ENCODE results near the gene ISOC2. TPM values are rescaled to one million over a fixed set of nuclear protein-coding genes. Genes with fewer than 3 reads are reported as not detected.

Gene ISOC2
- total and polyA plus RNA-seq, 5 experiments from 2014 or later, result 10.5 to 35.6 (median 30.5) TPM

GRCh38 chr19:55471266-55471665 lies 9.8 kb upstream of the ISOC2 start:
- H3K27me3 Mint-ChIP-seq, result no peaks in the 10 kb centered on the region
- no peaks in the 10 kb centered on the region for H3K9me3 Mint-ChIP-seq
- no peaks in the 10 kb centered on the region for H3K36me3 Mint-ChIP-seq
- peaks cover 0 to 9% (median 4%) of the 10 kb centered on the region in 4 donors for H3K4me1 Mint-ChIP-seq
- H3K4me3 Mint-ChIP-seq, result no peak overlapping the region
- no peak for DNase-seq
- ATAC-seq, result no peak
- H3K27ac Mint-ChIP-seq, result peak overlapping the region in 1 of 10 donors; percentile 46
- POLR2A ChIA-PET, result interaction anchor here (0.7 to 1.3 kb wide), 2 partner anchors 10 to 41 kb away, joined by 3 to 4 read pairs; partner anchors contain the start of gene ISOC2

- no peak overlapping the region for H3K4me3 Mint-ChIP-seq
- no peak for DNase-seq
- ATAC-seq, result no peak
- H3K4me1 Mint-ChIP-seq, result peaks cover 0 to 3% (median 2%) of the 10 kb centered on the region in 4 donors
- POLR2A ChIA-PET, result interaction anchor here (0.7 to 1.6 kb wide), 6 partner anchors 8 to 164 kb away, joined by 3 to 9 read pairs (median 4); partner anchors contain the start of genes RPL28 and ZNF628
- H3K27me3 Mint-ChIP-seq, result peaks cover 0 to under 1% (median 0%) of the 10 kb centered on the region in 5 donors
- H3K36me3 Mint-ChIP-seq, result no peaks in the 10 kb centered on the region
- H3K9me3 Mint-ChIP-seq, result no peaks in the 10 kb centered on the region
- H3K27ac Mint-ChIP-seq, result no peak overlapping the region
Measured at GRCh38 chr19:55468054-55468393, 6.6 kb upstream of the ISOC2 start.

GRCh38 chr19:55467236-55468053 lies 6.0 kb upstream of the ISOC2 start:
- H3K9me3 Mint-ChIP-seq, result no peaks in the 10 kb centered on the region
- POLR2A ChIA-PET, result interaction anchor here (0.7 to 1.6 kb wide), 7 partner anchors 9 to 165 kb away, joined by 3 to 9 read pairs (median 4); partner anchors contain the start of genes RPL28 and ZNF628
- DNase-seq (peak in 8 of 10 donors; percentile 35 to 80 (median 60)), ATAC-seq (peak; percentile 77 to 99)
- no peaks in the 10 kb centered on the region for H3K36me3 Mint-ChIP-seq
- peaks cover 1 to 4% (median 3%) of the 10 kb centered on the region in 4 donors for H3K4me1 Mint-ChIP-seq
- peaks cover 0 to 2% (median 0%) of the 10 kb centered on the region in 5 donors for H3K27me3 Mint-ChIP-seq
- no peak overlapping the region for H3K4me3 Mint-ChIP-seq
- no peak overlapping the region for H3K27ac Mint-ChIP-seq

GRCh38 chr19:55466241-55466614 lies 4.8 kb upstream of the ISOC2 start:
- ATAC-seq, result no peak
- Mint-ChIP-seq H3K9me3 (no peaks in the 10 kb centered on the region), H3K4me1 (peaks cover 9 to 14% (median 12%) of the 10 kb centered on the region in 4 donors), H3K27ac (no peak overlapping the region), H3K36me3 (no peaks in the 10 kb centered on the region), H3K27me3 (peaks cover 0 to 4% (median 0%) of the 10 kb centered on the region in 5 donors), H3K4me3 (peak overlapping the region in 1 of 10 donors; percentile 26)
- POLR2A ChIA-PET, result interaction anchor here (1.4 kb wide), 1 partner anchor 38 kb away, joined by 5 read pairs; no protein-coding TSS in a partner anchor
- no peak for DNase-seq

- Mint-ChIP-seq H3K27ac (peak overlapping the region in 1 of 10 donors; percentile 69), H3K4me3 (peak overlapping the region in 1 of 10 donors; percentile 26)
Measured at GRCh38 chr19:55465460-55466240, 4.2 kb upstream of the ISOC2 start.

GRCh38 chr19:55464662-55465054 lies 3.2 kb upstream of the ISOC2 start, which contains the start of gene C19orf85:
C19orf85 (minus strand) TSS chr19:55464751; CDS start chr19:55464554, 197 bp downstream.
- H3K4me3 Mint-ChIP-seq, result peak within 1 kb of the TSS in 3 of 10 donors; percentile 10 to 40 (median 24)
- POLR2A ChIA-PET, result no interaction called here
- DNase-seq, result no peak
- H3K27ac Mint-ChIP-seq, result no peak within 1 kb of the TSS
- no peak for ATAC-seq
- H3K4me1 Mint-ChIP-seq, result peaks cover 17 to 29% (median 24%) of the 10 kb centered on the region in 4 donors
- H3K27me3 Mint-ChIP-seq, result peaks cover 0 to 4% (median 0%) of the 10 kb centered on the region in 5 donors
- H3K9me3 Mint-ChIP-seq, result no peaks in the 10 kb centered on the region
- no peaks in the 10 kb centered on the region for H3K36me3 Mint-ChIP-seq

More at GRCh38 chr19:55465460-55466240, 4.2 kb upstream of the ISOC2 start:
- peaks cover 0 to 4% (median 0%) of the 10 kb centered on the region in 5 donors for H3K27me3 Mint-ChIP-seq
- ATAC-seq (no peak), DNase-seq (no peak)
- H3K9me3 Mint-ChIP-seq, result no peaks in the 10 kb centered on the region
- POLR2A ChIA-PET, result no interaction called here
- H3K4me1 Mint-ChIP-seq, result peaks cover 12 to 19% (median 16%) of the 10 kb centered on the region in 4 donors
- H3K36me3 Mint-ChIP-seq, result no peaks in the 10 kb centered on the region

- Mint-ChIP-seq H3K27me3 (peaks cover 0 to 4% (median 0%) of the 10 kb centered on the region in 5 donors), H3K4me1 (peaks cover 17 to 29% (median 25%) of the 10 kb centered on the region in 4 donors), H3K36me3 (no peaks in the 10 kb centered on the region), H3K9me3 (no peaks in the 10 kb centered on the region), H3K27ac (no peak overlapping the region), H3K4me3 (no peak overlapping the region)
- ATAC-seq (no peak), DNase-seq (no peak)
- POLR2A ChIA-PET, result no interaction called here
Measured at GRCh38 chr19:55464039-55464661, 2.7 kb upstream of the ISOC2 start.

GRCh38 chr19:55463583-55464031 lies 2.2 kb upstream of the ISOC2 start:
- POLR2A ChIA-PET, result interaction anchor here (2.7 kb wide), 1 partner anchor 13 kb away, joined by 24 read pairs; the partner anchor contains the start of gene ZNF628

GRCh38 chr19:55462722-55463121 lies 1.3 kb upstream of the ISOC2 start:
- DNase-seq (no peak), ATAC-seq (no peak)
- no peaks in the 10 kb centered on the region for H3K9me3 Mint-ChIP-seq
- POLR2A ChIA-PET, result interaction anchor here (0.6 to 2.7 kb wide), 2 partner anchors 14 to 44 kb away, joined by 3 to 24 read pairs; partner anchors contain the start of gene ZNF628
- peaks cover 0 to 4% (median 0%) of the 10 kb centered on the region in 5 donors for H3K27me3 Mint-ChIP-seq
- peak overlapping the region in 8 of 10 donors; percentile 34 to 95 (median 90) for H3K27ac Mint-ChIP-seq
- H3K4me3 Mint-ChIP-seq, result peak overlapping the region; percentile 88 to 96 (median 91)
- no peaks in the 10 kb centered on the region for H3K36me3 Mint-ChIP-seq
- H3K4me1 Mint-ChIP-seq, result peaks cover 15 to 30% (median 24%) of the 10 kb centered on the region in 4 donors

More at GRCh38 chr19:55463583-55464031, 2.2 kb upstream of the ISOC2 start:
- Mint-ChIP-seq H3K4me1 (peaks cover 18 to 29% (median 25%) of the 10 kb centered on the region in 4 donors), H3K27me3 (peaks cover 0 to 4% (median 0%) of the 10 kb centered on the region in 5 donors), H3K27ac (no peak overlapping the region), H3K36me3 (no peaks in the 10 kb centered on the region), H3K9me3 (no peaks in the 10 kb centered on the region), H3K4me3 (peak overlapping the region in 3 of 10 donors; percentile 10 to 40 (median 24))
- ATAC-seq (no peak), DNase-seq (no peak)

- Mint-ChIP-seq H3K27ac (peak overlapping the region; percentile 89 to 96 (median 93)), H3K36me3 (no peaks in the 10 kb centered on the region), H3K27me3 (peaks cover 0 to 4% (median 0%) of the 10 kb centered on the region in 5 donors), H3K4me3 (peak overlapping the region; percentile 88 to 96 (median 91)), H3K4me1 (peaks cover 15 to 30% (median 24%) of the 10 kb centered on the region in 4 donors), H3K9me3 (no peaks in the 10 kb centered on the region)
- POLR2A ChIA-PET, result interaction anchor here (0.6 to 2.7 kb wide), 10 partner anchors 9 to 192 kb away, joined by 3 to 24 read pairs (median 4); partner anchors contain the start of genes FIZ1, TMEM238, ZNF628 and ZNF784
- ATAC-seq, result no peak
- no peak for DNase-seq
Measured at GRCh38 chr19:55461974-55462626, 658 bp upstream of the ISOC2 start.

- no peaks in the 10 kb centered on the region for H3K36me3 Mint-ChIP-seq
- peak in 1 of 10 donors; percentile 37 for DNase-seq
Measured at GRCh38 chr19:55460670-55461258, 678 bp downstream of the ISOC2 start.

More at GRCh38 chr19:55460670-55461258, 678 bp downstream of the ISOC2 start:
- no peak for ATAC-seq
- no peaks in the 10 kb centered on the region for H3K9me3 Mint-ChIP-seq
- peaks cover 15 to 30% (median 24%) of the 10 kb centered on the region in 4 donors for H3K4me1 Mint-ChIP-seq
- peak overlapping the region; percentile 88 to 96 (median 91) for H3K4me3 Mint-ChIP-seq
- POLR2A ChIA-PET, result interaction anchor here (0.6 to 2.7 kb wide), 4 partner anchors 16 to 174 kb away, joined by 3 to 24 read pairs (median 4); partner anchors contain the start of genes UBE2S and ZNF628
- peaks cover 0 to 4% (median 0%) of the 10 kb centered on the region in 5 donors for H3K27me3 Mint-ChIP-seq
- H3K27ac Mint-ChIP-seq, result peak overlapping the region in 9 of 10 donors; percentile 3 to 96 (median 92)

All from naive thymus-derived CD8-positive, alpha-beta T cell (primary cell).